Stimulated activated CD4-positive, alpha-beta T cell treated with anti-CD3 and anti-CD28 coated beads, Interleukin-4, amount 100 ng/mL, for 4 hours (primary cell): ENCODE data around the gene NAXD.
"Not testable (repeated sequence)": the region's sequence is repeated elsewhere in the genome, so short reads cannot be mapped to it uniquely, and the experiment has no call there.

ENCODE experiments used
- DNase-seq, 2 experiments: peaks; one replicate each; pipeline ENCODE4 v3.0.0-alpha.2; 2020

NAXD gene

DNA sequence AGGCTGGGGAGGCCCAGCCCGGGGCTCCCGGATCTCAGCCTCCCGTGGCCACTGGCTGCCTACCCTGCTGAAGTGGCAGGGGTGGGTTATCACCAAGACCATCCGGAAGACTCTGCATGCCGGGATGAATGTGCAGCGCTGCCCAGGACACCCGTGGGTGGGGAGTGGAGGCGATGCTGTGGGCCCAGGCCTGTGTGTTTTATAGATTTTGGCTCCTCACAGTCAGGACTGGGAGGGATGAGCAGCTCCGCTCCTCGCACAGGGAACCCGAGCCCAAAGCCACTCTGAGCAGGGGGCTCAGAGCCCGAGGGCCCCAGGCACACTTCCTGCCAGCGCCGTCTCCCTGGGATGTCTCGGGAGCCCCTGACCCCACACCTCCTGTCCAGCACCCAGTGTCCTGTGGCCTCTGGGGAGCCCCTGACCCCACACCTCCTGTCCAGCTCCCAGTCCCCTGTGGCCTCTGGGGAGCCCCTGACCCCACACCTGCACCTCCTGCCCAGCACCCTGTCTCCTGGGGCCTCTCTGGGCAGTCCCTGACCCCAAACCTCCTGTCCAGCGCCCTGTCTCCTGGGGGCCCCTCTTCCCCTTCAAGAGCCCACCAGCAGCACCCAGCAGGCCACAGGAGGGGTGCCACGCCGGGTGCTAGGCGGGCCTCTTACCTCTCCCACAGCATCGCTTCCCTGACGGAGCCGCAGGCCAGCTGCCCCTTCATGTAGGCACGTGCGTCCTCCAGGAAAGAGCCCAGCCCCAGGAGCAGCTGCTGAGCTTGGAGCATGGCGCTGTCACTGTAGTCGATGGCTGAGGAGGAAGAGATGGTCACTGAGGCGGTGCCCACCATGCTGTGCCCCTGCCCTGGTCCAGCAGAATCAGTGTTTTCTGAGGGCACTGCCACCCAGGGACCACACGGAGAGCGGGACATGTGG lies 31.4 kb downstream of the NAXD start:
- DNase-seq: no peak

GRCh38 chr13:110647365-110647737 lies 32.0 kb downstream of the NAXD start:
- no peak for DNase-seq

DNA sequence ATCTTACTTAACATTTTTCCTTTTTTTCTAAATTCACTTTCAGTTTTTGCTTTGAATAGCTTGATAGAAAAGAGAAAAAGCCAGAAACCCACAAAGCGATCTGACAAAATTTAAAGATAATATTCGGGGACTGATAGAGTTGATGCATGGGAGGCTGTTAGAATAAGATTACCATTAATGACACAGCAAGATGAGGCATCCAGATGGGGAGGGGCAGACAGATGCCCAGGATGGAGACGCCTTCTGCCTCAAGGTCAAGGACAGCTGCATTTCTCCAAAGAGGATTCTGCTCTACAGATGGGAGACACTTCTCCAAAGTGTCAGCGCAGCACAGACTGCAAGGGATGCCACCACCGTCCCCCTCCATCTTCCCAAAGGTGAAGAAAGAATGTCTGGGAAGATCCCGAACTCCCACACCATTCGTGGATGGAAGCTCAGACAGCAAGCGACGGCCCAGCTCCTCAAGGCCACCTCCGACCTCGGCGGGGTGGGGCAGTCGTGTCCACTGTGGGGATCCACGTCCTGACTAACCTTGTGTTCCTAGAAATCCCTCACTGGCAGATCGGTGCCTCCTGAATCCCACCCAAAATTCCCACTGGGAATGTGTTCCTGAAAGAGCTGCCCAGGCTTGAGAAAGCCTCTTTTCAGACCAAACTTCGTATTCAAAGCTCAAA lies 32.9 kb downstream of the NAXD start:
- DNase-seq: no peak

- DNase-seq: no peak
These were observed 33.6 kb downstream of the NAXD start for GRCh38 chr13:110648848-110649421.

GRCh38 chr13:110649551-110649950 lies 34.2 kb downstream of the NAXD start:
- DNase-seq: no peak

DNA sequence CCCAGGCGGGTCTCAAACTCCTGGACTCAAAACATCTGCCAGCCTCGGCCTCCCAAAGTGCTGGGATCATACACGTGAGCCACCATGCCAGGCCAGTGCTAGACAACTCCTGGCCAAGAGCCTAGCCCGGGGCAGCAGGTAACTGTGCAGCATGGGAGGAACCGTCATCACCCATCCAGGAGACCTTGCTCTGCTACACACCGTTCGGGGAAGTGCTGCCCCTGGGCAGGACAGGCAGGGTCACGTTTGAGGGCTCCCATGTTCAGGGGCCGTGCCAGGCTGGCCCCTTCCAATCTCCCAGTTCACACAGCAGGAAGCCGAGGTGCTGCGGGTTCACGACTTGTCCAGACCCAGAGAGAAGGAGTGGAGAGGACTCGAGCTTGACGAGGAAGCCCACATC lies 35.1 kb downstream of the NAXD start:
- DNase-seq: no peak

GRCh38 chr13:110651271-110651670 lies 35.9 kb downstream of the NAXD start:
- DNase-seq: no peak

GRCh38 chr13:110651726-110652230 lies 36.4 kb downstream of the NAXD start:
- DNase-seq: no peak

- no peak for DNase-seq
These were observed 36.9 kb downstream of the NAXD start for GRCh38 chr13:110652231-110652730.

DNA sequence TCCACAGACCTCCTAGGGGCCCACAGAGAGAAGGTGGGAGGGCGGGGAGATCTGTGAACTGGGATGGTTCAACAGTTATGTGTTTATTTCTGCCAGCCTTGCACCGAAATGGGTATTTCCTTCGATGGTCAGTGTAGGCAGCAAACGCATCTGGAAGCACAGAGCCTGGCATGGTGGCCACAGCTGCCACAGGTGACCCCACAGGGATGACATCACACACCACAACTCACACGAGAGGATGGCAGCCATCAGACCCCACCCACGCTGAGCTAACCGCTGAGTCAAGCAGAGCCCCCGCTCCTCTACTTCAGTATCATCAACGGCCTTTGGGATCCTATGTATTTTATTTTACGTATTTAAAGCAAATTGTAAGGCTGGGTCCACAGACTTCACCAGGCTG lies 37.4 kb downstream of the NAXD start:
- no peak for DNase-seq

DNA sequence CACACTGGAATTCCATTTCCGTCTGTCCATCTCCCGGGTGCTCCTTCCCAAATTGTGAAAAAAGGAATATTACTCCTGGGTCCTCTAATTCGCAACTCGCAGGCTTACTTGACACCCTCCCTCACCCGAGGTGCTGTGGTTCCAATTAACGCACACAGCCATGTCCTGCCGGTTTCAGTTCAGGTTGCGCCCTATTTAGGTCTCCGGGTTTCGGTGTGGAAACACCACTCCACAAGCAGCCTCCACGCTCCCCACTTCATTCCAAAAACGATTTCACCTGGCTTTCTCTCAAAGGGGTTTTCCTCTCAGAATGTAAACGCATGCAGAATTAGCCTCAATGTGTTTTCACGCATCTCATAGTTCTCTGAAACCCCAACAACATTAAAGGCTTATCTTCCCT lies 37.9 kb downstream of the NAXD start:
- no peak for DNase-seq

GRCh38 chr13:110653851-110654250 lies 38.5 kb downstream of the NAXD start:
- DNase-seq: no peak

DNA sequence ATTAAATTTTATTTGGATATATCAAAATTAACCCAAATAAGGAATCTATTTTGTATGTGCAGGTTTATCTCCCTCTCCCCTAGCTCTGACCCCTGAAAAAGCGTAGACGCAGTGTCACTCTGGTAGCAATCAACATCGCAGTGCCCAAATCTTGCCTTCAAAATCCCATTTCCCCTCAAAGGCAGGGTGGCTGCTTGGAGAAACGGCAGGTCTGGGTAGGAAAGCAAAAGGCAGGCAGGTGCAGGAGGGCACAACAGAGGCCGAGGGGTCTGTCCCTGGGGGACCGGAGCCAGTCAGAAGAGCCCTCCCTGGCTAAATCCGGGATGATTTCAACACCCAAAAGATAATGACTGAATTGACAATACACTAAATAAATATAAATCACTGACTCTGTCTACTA lies 41.9 kb downstream of the NAXD start:
- DNase-seq: no peak

DNA sequence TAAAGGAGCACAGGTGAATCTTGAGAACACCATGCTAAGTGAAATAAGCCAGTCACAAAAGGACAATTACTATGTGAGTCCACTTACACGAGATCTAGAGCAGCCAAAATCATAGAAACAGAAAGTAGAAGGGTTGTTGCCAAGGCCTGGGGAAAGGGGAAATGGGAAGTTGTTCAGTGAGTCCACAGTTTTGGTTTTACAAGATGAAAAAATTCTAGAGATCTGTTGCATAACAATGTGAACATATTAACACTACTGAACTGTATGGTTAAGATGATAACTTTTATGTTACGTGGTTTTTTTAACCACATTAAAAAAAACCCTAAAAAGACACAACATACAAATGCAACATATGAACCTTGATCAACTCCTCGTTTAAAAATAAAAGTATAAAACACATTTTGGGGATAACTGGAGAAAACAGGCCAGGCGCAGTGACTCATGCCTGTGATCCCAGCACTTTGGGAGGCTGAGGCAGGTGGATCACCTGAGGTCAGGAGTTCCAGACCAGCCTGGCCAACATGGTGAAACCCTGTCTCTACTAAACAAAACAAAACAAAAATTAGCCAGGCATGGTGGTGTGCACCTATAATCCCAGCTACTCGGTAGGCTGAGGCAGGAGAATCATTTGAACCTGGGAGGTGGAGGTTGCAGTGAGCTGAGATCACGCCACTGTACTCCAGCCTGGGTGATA lies 43.0 kb downstream of the NAXD start:
- DNase-seq: not testable (repeated sequence)

GRCh38 chr13:110661256-110661655 lies 45.9 kb downstream of the NAXD start:
- DNase-seq: no peak

- DNase-seq: no peak
These were observed 46.7 kb downstream of the NAXD start for GRCh38 chr13:110662091-110662490.

DNA sequence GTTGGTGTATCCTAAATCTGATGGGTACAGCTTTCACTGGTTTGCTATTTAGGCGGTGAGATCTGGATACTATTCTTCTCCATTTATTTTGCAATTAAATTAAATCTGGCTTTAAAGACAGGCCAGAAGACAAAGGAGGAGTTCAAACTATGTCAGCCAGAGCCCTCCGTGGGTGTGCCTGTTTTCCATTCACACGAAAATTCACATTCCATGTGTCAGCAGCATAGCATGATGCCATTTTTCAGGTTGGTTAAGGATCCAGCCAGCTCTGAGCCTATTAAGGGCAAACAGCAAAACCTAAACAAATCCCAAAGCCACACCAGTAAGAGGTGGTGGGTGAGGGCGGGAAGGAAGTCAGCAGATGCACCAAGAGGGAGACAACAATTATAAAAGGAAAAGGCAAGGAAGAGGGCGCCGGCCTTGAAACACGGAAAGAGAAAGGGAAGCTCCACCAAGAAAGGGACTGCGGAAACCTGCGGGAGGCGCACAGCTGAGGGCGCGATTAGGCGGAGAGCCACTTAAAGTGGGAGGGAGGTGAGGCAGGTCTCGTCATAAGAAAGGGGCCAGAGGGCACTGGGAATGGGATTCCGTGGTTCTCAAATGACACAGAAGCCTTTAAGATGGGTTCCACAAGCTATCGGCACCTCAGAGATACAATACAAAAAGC lies 47.6 kb downstream of the NAXD start:
- no peak for DNase-seq

GRCh38 chr13:110663491-110663890 lies 48.1 kb downstream of the NAXD start:
- no peak for DNase-seq

GRCh38 chr13:110664041-110664440 lies 48.7 kb downstream of the NAXD start:
- no peak for DNase-seq

- DNase-seq: no peak
These were observed 49.3 kb downstream of the NAXD start for GRCh38 chr13:110664673-110665072.

DNA sequence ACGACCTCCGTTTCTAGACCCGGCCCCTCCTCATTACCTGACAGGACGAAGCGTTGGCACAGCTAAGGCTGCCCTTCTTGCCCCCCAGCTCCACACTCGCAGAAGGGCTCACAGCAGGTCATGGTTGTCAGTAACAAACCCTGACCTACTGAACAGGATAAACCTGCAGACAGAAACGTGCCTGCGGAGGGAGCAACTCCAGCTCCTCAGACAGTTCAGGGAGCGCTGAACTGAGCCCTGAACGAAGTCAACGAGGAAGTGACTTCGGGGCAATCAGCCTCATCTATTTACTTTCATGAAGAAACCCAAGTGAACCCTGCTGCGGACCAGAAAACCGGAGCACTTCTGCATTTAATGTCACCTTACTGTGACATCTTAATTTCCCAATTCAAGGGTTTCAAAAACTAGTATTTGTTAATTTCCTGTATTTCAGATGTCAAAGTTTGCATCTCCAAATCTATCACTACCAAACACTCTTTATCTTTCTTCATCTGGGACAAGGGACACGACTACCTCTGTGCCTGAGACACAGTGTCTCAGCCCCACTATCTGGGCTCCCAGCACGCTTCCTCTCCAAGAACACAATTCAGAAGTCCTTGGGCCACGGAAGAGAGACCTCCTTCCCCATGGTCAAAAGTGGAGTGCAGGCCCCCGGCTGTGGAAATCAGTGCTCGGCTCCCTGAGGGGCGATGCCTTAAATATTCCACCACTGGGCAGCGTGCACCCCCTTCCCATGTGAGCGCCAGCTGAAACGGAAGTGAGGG lies 50.3 kb downstream of the NAXD start:
- DNase-seq: no peak

GRCh38 chr13:110666255-110666533 lies 50.8 kb downstream of the NAXD start:
- DNase-seq: no peak
